ENCODE data around the gene ENGASE. TPM values are rescaled to one million over a fixed set of nuclear protein-coding genes. Genes with fewer than 3 reads are reported as not detected.

ENGASE gene
- total RNA-seq, 3 donors from 2014 or later = 27.4 to 35.0 (median 31.5) TPM

GRCh38 chr17:79084291-79085153 is 9.9 kb downstream of the ENGASE start:
- DNase-seq (ENCODE audit: low spot score in 2 of 2) = no peak
- TF ChIP-seq POLR2A (IDR thresholded peaks at IDR 0.05) = no peak
- TF ChIP-seq POLR2AphosphoS5 (IDR thresholded peaks at IDR 0.05) = no peak
- no peak for TF ChIP-seq CTCF (IDR thresholded peaks at IDR 0.05)
- no peaks in the 10 kb centered on the region for H3K36me3 ChIP-seq
- no peaks in the 10 kb centered on the region for H3K4me1 ChIP-seq
- H3K27ac ChIP-seq = no peak overlapping the region
- no peaks in the 10 kb centered on the region for H3K9me3 ChIP-seq
- intact Hi-C loops (cut with DNase I; ENCODE audit: low total_unique reads) = no loop called here
- H3K4me3 ChIP-seq = no peak overlapping the region
- peaks cover 0 to under 1% of the 10 kb centered on the region in 2 donors for H3K27me3 ChIP-seq

- no peaks in the 10 kb centered on the region for H3K9me3 ChIP-seq
- intact Hi-C loops (cut with DNase I; ENCODE audit: low total_unique reads) = no loop called here
- H3K27me3 ChIP-seq = peaks cover 0 to 9% of the 10 kb centered on the region in 2 donors
- H3K4me1 ChIP-seq = no peaks in the 10 kb centered on the region
- no peaks in the 10 kb centered on the region for H3K36me3 ChIP-seq
- no peak for TF ChIP-seq POLR2AphosphoS5 (IDR thresholded peaks at IDR 0.05)
- no peak for TF ChIP-seq CTCF (IDR thresholded peaks at IDR 0.05)
- no peak for TF ChIP-seq POLR2A (IDR thresholded peaks at IDR 0.05)
- no peak for DNase-seq (ENCODE audit: low spot score in 2 of 2)
- H3K27ac ChIP-seq = no peak overlapping the region
- no peak overlapping the region for H3K4me3 ChIP-seq
Measured at GRCh38 chr17:79085154-79085920, 10.7 kb downstream of the ENGASE start.

- TF ChIP-seq CTCF (IDR thresholded peaks at IDR 0.05) (no peak), POLR2AphosphoS5 (IDR thresholded peaks at IDR 0.05) (no peak), POLR2A (IDR thresholded peaks at IDR 0.05) (no peak)
- intact Hi-C loops (cut with DNase I; ENCODE audit: low total_unique reads) = no loop called here
- Histone ChIP-seq H3K4me3 (no peak overlapping the region), H3K36me3 (no peaks in the 10 kb centered on the region), H3K27me3 (peaks cover 0 to 15% of the 10 kb centered on the region in 2 donors), H3K9me3 (no peaks in the 10 kb centered on the region), H3K4me1 (no peaks in the 10 kb centered on the region), H3K27ac (no peak overlapping the region)
- no peak for DNase-seq (ENCODE audit: low spot score in 2 of 2)
Measured at GRCh38 chr17:79085921-79086551, 11.4 kb downstream of the ENGASE start.

- H3K36me3 ChIP-seq = no peaks in the 10 kb centered on the region
- intact Hi-C loops (cut with DNase I; ENCODE audit: low total_unique reads) = no loop called here
Measured at GRCh38 chr17:79086609-79087427, 12.2 kb downstream of the ENGASE start.

More at GRCh38 chr17:79086609-79087427, 12.2 kb downstream of the ENGASE start:
- Histone ChIP-seq H3K27me3 (peaks cover 0 to 23% of the 10 kb centered on the region in 2 donors), H3K4me1 (no peaks in the 10 kb centered on the region), H3K9me3 (no peaks in the 10 kb centered on the region), H3K27ac (no peak overlapping the region), H3K4me3 (no peak overlapping the region)
- no peak for TF ChIP-seq CTCF (IDR thresholded peaks at IDR 0.05)
- TF ChIP-seq POLR2A (IDR thresholded peaks at IDR 0.05) = no peak
- TF ChIP-seq POLR2AphosphoS5 (IDR thresholded peaks at IDR 0.05) = no peak
- DNase-seq (ENCODE audit: low spot score in 2 of 2) = no peak
